ENCODE measurements around the gene ULK2. TPM values are rescaled to one million over a fixed set of nuclear protein-coding genes. Genes with fewer than 3 reads are reported as not detected.

ULK2 gene
- total RNA-seq, 2 experiments from 2014 or later = 6.8 TPM; not detected in 1

- no peaks in the 10 kb centered on the region for H3K36me3 ChIP-seq (ENCODE audit: insufficient read depth, low read length)
- H3K27ac ChIP-seq (ENCODE audit: low read depth, low read length, poor library complexity, severe bottlenecking) = no peak overlapping the region
- DNase-seq (ENCODE audit: low spot score) = no peak
- H3K4me1 ChIP-seq (ENCODE audit: insufficient read depth, low read length, poor library complexity, severe bottlenecking) = peaks cover 20% of the 10 kb centered on the region
- no peaks in the 10 kb centered on the region for H3K79me2 ChIP-seq (ENCODE audit: insufficient read depth, low read depth, low read length)
- BruUV-seq (replicated peaks) = no TSS peak
- CTCF ChIA-PET (ENCODE audit: unreplicated experiment) = interaction anchor here (1.7 kb wide), 1 partner anchor 115 kb away, joined by 5 read pairs; the partner anchor contains the start of gene ALDH3A2
- no peak overlapping the region for H3K4me3 ChIP-seq (ENCODE audit: low read depth, low read length, poor library complexity, severe bottlenecking)
- H2AFZ ChIP-seq (ENCODE audit: low read length) = no peak overlapping the region
- intact Hi-C loops (cut with micrococcal nuclease; ENCODE audit: unreplicated experiment) = loop anchor here (10.0 kb wide), 1 partner anchor 119 kb away; the partner anchor contains the start of gene ALDH3A2
- H3K9me3 ChIP-seq (ENCODE audit: low read length) = no peaks in the 10 kb centered on the region
- POLR2A ChIA-PET = interaction anchor here (0.5 kb wide), 1 partner anchor 50 kb away, joined by 3 read pairs; no protein-coding TSS in a partner anchor
- no peaks in the 10 kb centered on the region for H3K9me2 ChIP-seq (ENCODE audit: insufficient read depth, low read length)
- H3K4me2 ChIP-seq (ENCODE audit: low read length) = no peak overlapping the region
- no peaks in the 10 kb centered on the region for H4K20me1 ChIP-seq (ENCODE audit: insufficient read depth, low read length)
- TF ChIP-seq EZH2phosphoT487 (IDR thresholded peaks at IDR 0.05; ENCODE audit: borderline replicate concordance, low read depth, low read length) (no peak), CTCF (conservative IDR thresholded peaks at IDR 0.05; ENCODE audit: low read length) (no peak)
Measured at GRCh38 chr17:19763416-19763815, 104.3 kb downstream of the ULK2 start.

GRCh38 chr17:19762515-19762961 is 105.2 kb downstream of the ULK2 start:
- POLR2A ChIA-PET = no interaction called here

More at GRCh38 chr17:19762515-19762961, 105.2 kb downstream of the ULK2 start:
- Histone ChIP-seq H3K4me2 (ENCODE audit: low read length) (no peak overlapping the region), H2AFZ (ENCODE audit: low read length) (no peak overlapping the region), H3K4me1 (ENCODE audit: insufficient read depth, low read length, poor library complexity, severe bottlenecking) (peaks cover 11% of the 10 kb centered on the region), H3K4me3 (ENCODE audit: low read depth, low read length, poor library complexity, severe bottlenecking) (no peak overlapping the region), H4K20me1 (ENCODE audit: insufficient read depth, low read length) (no peaks in the 10 kb centered on the region), H3K27ac (ENCODE audit: low read depth, low read length, poor library complexity, severe bottlenecking) (no peak overlapping the region), H3K36me3 (ENCODE audit: insufficient read depth, low read length) (no peaks in the 10 kb centered on the region), H3K9me3 (ENCODE audit: low read length) (no peaks in the 10 kb centered on the region), H3K9me2 (ENCODE audit: insufficient read depth, low read length) (no peaks in the 10 kb centered on the region), H3K79me2 (ENCODE audit: insufficient read depth, low read depth, low read length) (no peaks in the 10 kb centered on the region)
- CTCF ChIA-PET (ENCODE audit: unreplicated experiment) = interaction anchor here (0.6 to 1.7 kb wide), 2 partner anchors 8 to 115 kb away, joined by 3 to 5 read pairs; partner anchors contain the start of gene ALDH3A2
- intact Hi-C loops (cut with micrococcal nuclease; ENCODE audit: unreplicated experiment) = loop anchor here (1.0 to 10.0 kb wide), 3 partner anchors 118 to 399 kb away; partner anchors contain the start of gene ALDH3A2
- peak; percentile 75 for DNase-seq (ENCODE audit: low spot score)
- TF ChIP-seq CTCF (conservative IDR thresholded peaks at IDR 0.05; ENCODE audit: low read length) (peak; percentile 81), EZH2phosphoT487 (IDR thresholded peaks at IDR 0.05; ENCODE audit: borderline replicate concordance, low read depth, low read length) (no peak)
- BruUV-seq (replicated peaks) = no TSS peak

Measured in OCI-LY7 (cell line).